ENCODE data around the gene HNF4A.

DNA sequence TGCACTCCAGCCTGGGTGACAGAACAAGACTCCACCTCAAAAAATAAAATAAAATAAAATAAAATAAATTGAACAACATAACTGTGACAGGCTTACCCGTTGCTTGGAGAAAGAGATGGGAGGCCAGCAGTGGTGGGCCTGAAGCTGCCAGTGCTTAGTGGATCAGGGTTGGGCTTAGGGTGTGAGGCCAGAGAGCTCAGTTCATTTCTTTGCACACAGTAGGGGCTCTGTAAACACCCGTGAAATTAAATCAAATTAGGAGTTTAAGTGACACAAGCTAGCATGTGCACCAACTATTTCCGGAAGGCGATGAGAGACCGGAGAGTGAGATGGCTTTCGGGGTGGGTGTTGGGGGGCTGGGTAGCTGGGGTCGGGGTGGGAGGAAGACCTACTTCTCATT, 94.4 kb downstream of the HNF4A start:
- TF ChIP-seq SMC3 (IDR thresholded peaks at IDR 0.05; ENCODE audit: low read depth, low read length) (no peak), RFX5 (IDR thresholded peaks at IDR 0.05; ENCODE audit: low read length) (no peak), EP300 (IDR thresholded peaks at IDR 0.05; ENCODE audit: borderline replicate concordance in 1 of 2, low read depth in 1 of 2, low read length in 1 of 2) (no peak), RCOR1 (IDR thresholded peaks at IDR 0.05; ENCODE audit: low read length) (no peak), JUND (IDR thresholded peaks at IDR 0.05) (no peak), TAF1 (IDR thresholded peaks at IDR 0.05; ENCODE audit: borderline replicate concordance, low read depth, low read length) (no peak)
- TF ChIP-seq, protein P1, sequence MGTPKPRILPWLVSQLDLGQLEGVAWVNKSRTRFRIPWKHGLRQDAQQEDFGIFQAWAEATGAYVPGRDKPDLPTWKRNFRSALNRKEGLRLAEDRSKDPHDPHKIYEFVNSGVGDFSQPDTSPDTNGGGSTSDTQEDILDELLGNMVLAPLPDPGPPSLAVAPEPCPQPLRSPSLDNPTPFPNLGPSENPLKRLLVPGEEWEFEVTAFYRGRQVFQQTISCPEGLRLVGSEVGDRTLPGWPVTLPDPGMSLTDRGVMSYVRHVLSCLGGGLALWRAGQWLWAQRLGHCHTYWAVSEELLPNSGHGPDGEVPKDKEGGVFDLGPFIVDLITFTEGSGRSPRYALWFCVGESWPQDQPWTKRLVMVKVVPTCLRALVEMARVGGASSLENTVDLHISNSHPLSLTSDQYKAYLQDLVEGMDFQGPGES (IDR thresholded peaks at IDR 0.05; ENCODE audit: low read depth, low read length) = no peak
- TF ChIP-seq, protein P2, sequence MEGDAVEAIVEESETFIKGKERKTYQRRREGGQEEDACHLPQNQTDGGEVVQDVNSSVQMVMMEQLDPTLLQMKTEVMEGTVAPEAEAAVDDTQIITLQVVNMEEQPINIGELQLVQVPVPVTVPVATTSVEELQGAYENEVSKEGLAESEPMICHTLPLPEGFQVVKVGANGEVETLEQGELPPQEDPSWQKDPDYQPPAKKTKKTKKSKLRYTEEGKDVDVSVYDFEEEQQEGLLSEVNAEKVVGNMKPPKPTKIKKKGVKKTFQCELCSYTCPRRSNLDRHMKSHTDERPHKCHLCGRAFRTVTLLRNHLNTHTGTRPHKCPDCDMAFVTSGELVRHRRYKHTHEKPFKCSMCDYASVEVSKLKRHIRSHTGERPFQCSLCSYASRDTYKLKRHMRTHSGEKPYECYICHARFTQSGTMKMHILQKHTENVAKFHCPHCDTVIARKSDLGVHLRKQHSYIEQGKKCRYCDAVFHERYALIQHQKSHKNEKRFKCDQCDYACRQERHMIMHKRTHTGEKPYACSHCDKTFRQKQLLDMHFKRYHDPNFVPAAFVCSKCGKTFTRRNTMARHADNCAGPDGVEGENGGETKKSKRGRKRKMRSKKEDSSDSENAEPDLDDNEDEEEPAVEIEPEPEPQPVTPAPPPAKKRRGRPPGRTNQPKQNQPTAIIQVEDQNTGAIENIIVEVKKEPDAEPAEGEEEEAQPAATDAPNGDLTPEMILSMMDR (IDR thresholded peaks at IDR 0.05) = no peak
- TF ChIP-seq, protein P3, sequence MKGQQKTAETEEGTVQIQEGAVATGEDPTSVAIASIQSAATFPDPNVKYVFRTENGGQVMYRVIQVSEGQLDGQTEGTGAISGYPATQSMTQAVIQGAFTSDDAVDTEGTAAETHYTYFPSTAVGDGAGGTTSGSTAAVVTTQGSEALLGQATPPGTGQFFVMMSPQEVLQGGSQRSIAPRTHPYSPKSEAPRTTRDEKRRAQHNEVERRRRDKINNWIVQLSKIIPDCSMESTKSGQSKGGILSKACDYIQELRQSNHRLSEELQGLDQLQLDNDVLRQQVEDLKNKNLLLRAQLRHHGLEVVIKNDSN (IDR thresholded peaks at IDR 0.05; ENCODE audit: borderline replicate concordance, low read depth) = no peak
